GM18499 (cell line): Measurements from ENCODE around the gene DNMT3B.
"Not testable (repeated sequence)": the region's sequence is repeated elsewhere in the genome, so short reads cannot be mapped to it uniquely, and the experiment has no call there.

Experiments
- ATAC-seq: cut with Tn5 transposase; IDR thresholded peaks from one replicate; pipeline ENCODE4 v1.9.1; 2021; ENCODE audit warnings: moderate number of reproducible peaks; ENCODE audit not compliant: insufficient read depth, unreplicated experiment

DNMT3B gene

DNA sequence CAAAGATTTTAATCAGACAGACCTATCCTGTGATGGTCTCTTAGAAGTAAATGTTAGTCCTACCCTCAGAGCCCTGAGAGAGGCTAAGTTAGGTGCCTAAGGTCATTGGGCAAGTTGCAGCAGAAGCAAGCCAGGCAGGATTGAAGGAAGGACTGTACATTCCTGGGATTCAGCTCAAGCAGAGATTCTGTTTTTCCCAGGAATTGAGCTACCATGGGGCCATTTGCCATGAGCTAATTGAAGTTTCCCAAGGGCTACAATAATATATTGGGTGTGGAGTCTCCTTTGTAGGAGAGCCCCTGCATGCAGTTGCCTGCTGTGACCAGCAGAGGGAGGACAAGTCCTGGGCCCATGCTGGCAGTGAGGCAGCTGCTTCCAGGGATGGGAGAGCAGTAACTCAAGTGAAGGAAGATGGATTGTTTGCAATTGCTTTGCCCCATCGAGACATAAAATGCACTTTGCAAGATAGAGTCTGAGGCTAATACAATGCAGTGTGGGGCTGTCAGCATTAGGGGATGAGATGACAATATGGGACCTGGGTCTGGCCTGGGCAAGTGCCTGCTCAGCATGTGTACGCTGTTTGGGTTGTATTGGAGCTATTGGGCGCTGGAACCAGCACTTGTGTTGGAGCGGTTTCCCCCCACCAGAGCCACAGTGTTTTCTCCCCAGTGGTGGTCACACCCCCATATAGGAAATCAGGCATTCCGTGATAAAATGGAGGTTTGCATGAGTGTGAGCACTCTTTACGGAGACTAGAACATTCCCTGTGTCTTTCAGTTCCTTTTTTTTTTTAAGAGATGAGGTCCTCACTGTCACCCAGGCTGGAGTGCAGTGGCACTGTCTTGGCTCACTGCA, 27.9 kb downstream of the DNMT3B start:
- ATAC-seq, result no peak

DNA sequence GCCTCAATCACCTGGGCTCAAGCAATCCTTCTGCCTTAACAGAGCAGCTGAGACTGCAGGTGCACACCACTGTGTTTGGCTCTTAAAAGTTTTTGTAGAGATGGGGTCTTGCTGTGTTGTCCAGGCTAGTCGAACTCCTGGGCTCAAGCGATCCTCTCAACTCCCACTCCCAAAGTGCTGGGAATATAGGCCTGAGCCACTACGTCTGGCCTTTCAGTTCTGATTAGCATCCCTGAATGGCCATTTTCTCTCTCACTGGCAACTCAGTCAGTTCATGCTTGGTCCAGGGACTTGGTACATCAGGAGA, 28.5 kb downstream of the DNMT3B start:
- ATAC-seq, result no peak

DNA sequence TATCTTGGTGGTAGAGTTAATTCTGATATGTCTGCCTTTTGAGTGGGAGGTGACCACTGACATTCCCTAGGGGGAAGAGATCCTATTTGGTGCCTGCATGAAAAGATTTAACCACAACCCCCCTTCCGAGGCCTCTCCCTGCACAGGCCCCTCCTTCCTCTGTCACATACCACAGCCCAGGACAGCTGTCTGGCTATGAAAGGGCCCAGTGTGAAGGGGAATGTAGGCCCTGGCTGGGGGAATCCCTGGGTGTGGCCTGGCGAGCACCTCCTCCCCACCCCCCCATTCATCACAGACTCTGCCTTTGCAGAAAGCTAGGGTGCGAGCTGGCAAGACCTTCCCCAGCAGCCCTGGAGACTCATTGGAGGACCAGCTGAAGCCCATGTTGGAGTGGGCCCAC, 30.1 kb downstream of the DNMT3B start:
- peak; percentile 75 for ATAC-seq

DNA sequence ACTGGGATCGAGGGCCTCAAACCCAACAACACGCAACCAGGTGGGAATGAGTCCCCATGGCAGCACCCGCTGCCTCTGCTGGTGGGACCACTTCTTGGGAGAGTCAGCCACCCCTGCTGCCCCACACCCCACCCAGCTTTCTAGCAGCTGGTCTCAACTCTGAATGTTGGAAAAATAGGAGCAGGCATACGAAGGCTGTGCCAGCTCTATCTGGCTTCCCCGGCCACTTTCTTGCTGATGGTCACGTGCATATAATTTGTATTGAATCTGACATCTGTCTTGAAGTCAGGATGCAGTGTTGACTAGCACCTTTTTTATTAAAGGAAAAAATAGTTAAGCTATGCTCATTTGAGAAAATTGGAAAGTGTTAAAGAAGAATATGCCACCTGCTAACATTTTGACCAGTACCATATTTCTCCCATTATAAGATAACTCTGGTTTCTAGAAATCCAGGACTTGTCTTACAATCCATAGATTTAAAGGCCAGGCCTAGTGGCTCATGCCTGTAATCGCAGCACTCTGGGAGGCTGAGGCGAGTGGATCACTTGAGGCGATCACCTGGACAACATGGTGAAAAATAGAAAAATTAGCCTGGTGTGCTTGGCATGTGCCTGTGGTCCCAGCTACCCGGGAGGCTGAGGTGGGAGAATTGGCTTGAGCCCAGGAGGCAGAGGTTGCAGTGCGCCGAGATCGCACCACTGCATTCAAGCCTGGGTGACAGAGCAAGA, 30.7 kb downstream of the DNMT3B start:
- no peak for ATAC-seq

DNA sequence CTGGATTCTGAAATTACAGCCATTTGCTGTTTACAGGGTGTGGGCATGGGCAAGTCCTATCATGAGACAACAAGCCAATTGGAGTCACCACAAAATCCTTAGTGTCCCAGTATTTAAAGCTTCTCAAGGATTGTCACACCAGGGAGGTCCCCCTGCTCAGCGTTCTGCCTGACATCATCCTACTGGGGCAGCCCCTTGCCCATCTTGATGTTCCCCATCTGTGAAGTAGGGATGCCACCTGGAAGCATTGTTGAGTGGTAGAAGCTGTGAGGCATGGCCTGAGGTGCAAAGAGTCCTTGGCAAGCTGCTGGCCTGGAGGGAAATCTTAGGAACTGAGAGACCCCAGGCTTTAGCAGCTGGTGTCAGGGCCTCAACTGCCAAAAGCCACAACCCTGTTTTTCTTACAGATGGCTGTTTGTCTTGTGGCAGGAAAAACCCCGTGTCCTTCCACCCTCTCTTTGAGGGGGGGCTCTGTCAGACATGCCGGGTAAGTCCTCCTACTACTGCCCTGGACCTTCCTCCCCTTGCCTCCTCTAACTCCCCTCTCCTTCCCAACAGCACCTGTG, 34.3 kb downstream of the DNMT3B start:
- ATAC-seq, result no peak

DNA sequence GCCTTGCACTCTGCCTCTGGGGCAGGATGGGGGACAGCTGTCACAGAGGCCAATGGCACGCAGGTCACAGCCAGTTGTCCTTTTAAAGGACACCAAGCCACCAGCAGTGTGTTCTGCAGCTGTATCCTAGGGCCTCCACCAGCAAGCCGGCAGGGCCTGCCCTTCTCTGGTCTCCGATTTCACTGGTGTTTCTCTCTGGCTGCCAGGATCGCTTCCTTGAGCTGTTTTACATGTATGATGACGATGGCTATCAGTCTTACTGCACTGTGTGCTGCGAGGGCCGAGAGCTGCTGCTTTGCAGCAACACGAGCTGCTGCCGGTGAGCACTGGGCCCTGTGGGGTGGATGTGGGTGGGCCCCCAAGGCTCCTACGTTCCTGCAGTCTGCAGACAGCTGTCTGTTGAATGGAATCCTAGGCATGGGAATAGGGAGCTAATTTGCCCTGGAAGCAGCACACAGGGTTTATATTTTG, 34.8 kb downstream of the DNMT3B start:
- ATAC-seq, result no peak

DNA sequence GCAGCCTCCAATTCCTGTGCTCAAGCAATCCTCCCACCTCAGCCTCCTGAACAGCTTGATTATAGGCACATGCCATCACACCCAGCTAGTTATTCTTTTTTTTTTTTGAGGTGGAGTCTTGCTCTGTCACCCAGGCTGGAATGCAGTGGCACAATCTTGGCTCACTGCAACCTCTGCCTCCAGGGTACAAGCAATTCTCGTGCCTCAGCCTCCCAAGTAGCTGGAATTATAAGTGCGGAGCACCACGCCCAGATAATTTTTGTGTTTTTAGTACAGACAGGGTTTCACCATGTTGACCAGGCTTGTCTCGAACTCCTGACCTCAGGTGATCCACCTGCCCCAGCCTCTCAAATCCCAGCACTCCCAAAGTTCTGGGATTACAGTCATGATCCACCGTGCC, 35.4 kb downstream of the DNMT3B start:
- not testable (repeated sequence) for ATAC-seq

DNA sequence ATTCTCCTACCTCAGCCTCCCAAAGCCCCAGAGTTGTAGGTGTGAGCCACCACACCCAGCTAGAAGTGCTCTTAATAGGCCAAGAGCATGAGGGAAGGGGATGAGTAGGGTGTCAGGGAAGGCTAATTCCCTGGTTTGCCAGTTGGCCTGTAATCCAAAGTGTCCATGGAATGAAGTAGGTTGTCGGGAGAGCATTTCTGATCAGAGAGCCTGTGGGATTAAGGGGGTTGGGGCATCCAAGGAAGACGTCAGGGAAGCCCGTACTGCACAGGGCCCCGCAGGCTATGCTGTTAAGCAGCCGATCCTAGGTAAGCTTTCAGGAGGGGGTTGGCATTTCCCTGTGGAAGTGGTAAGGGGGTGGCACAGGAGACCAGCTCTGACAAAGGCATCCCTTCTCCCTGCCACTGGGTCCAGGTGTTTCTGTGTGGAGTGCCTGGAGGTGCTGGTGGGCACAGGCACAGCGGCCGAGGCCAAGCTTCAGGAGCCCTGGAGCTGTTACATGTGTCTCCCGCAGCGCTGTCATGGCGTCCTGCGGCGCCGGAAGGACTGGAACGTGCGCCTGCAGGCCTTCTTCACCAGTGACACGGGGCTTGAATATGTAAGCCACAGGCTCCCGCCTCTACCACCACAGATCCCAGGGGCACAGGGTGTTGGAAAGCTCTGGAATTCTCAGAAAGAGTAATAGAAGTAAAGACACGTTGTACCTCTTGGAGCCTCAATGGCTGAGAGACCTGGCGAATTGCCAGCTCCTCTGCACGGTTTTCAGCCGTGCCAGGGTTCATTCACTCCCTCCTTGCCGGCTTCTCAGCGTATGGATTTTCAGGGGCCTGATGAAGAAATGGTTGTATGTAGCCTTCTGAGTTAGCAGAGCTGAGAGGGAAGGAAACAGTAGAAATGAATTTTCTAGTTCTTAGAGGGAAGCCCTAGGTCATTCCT, 36.1 kb downstream of the DNMT3B start:
- no peak for ATAC-seq

DNA sequence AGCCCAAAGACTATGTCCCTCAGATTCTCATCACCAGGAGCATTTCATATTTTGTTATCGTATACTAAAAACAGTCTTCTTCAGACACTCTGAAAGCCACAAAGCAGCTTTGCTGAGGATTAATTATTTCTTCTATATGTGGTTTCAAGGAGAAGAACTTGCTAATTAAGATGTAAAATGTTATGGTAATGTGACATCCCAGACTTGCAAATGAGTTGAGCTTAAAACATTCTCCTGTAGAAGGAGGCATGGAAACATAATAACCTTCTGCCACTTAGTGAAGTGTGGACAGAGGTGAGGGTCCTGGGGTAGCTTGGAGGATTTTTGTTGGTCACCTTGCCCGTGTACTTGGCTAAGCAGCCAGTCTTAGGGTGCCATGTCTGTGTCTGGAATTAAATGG, 40.9 kb downstream of the DNMT3B start:
- ATAC-seq, result no peak

DNA sequence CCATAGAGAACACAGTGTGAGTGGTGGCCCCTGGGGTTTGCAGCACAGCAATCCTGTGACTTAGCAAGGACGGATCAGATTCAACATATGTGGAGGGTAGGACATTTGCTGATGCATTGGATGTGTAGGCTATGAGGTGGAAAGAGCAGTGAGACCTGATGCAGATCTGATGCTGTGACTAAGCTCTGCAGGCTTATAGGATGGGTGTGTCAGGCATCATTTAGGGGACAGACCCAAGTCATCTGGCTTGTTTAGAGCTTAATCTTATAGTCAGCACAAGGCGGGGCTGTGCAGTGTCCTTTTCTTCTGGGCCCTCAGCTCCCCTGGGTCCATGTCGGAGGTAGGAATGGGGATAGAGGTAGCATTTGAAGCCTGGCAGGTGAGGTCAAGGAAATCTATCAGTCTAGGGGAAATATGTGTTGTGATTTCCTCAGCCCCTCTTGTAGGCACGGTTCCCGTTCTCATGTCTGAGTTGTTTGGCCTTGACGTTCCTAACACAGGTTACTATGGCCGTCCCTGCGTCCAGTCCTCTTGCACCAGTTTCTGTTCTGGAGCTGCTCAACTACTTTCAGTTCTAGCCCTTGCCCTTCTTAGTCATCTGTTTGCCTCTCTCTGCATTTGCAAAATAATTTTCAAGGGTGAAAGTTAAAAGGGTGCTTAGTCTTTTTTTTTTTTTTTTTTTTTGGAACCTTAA, 42.0 kb downstream of the DNMT3B start:
- no peak for ATAC-seq

DNA sequence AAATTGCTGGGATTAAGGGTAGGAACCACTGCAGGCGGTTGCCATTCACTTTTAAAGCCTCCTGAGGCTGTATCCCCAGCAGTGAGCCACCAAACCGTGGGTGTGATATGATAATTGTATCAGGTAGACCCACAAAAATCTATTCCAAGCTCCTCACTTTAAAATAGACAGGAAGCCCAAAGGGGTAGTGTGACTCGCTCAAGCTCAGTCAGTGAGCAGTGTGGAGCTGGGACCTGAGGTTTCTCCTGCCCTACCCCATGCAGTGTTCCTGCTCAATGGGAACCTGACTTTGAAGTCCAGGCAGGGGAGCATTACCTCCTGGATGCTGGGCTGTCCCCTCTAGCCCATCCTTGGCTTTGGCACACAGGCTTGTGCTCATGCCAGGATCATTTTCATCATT, 42.6 kb downstream of the DNMT3B start:
- ATAC-seq, result no peak

DNA sequence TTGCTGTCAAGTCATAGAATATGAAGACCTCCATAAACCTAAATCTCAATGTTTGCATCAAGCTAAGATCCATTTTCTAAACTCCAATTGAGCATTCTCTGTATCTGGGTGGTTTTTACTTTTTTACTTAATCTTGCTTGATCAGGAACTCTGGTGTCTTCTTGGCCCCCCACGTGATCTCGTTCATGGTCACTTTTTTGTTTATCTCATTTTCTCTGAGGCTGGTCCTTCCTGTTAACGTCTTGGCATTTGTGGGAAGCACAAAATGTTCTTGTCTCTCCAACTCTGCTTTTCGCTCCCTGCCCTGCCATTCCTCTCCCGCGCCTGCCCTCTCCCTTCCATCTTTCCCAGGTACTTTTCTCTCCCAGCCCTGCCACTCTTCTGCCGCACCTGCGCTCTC, 43.5 kb downstream of the DNMT3B start:
- ATAC-seq, result no peak

DNA sequence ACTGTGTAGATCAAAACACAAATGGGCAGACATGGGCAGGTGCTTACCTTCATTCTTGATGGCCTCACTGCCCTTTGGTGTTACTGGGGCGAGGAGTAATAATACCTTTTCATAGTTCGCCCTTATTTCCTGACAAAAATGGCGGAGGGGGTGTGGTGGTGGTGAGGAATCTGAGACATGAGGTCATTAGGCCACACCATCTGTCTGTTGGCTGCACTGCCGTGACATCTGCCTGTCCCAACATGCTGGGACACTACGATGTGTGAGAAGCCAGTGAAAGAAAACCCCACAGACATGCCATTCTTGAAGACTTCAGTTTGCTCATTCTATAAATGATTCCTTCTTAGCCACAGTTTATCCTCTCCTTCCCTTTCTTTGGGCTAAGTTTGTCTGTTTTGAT, 44.2 kb downstream of the DNMT3B start:
- no peak for ATAC-seq

DNA sequence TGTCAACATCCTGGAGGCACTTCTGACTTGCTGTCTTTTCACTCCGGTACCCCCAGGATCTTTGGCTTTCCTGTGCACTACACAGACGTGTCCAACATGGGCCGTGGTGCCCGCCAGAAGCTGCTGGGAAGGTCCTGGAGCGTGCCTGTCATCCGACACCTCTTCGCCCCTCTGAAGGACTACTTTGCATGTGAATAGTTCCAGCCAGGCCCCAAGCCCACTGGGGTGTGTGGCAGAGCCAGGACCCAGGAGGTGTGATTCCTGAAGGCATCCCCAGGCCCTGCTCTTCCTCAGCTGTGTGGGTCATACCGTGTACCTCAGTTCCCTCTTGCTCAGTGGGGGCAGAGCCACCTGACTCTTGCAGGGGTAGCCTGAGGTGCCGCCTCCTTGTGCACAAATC, 45.5 kb downstream of the DNMT3B start:
- ATAC-seq, result no peak

DNA sequence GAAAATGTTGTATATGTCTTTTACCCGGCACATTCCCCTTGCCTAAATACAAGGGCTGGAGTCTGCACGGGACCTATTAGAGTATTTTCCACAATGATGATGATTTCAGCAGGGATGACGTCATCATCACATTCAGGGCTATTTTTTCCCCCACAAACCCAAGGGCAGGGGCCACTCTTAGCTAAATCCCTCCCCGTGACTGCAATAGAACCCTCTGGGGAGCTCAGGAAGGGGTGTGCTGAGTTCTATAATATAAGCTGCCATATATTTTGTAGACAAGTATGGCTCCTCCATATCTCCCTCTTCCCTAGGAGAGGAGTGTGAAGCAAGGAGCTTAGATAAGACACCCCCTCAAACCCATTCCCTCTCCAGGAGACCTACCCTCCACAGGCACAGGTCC, 46.3 kb downstream of the DNMT3B start:
- no peak for ATAC-seq

DNA sequence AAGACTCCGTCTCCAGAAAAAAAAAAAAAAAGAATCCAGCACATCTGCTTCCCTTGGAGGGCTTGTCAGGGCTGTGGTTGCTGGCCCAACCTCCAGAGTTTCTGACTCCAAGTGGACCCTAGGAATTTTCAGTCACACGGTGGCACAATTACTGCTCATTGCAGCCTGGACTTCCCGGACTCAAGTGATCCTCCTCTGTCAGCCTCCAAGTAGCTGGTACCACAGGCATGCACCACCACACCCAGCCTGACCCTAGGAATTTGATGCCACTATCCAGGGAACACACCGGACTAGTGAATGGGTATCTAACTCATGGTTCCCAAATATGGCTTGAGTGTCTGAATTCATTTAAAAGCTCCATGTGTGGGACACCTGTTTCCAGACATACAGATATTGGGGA, 47.7 kb downstream of the DNMT3B start:
- ATAC-seq, result no peak

DNA sequence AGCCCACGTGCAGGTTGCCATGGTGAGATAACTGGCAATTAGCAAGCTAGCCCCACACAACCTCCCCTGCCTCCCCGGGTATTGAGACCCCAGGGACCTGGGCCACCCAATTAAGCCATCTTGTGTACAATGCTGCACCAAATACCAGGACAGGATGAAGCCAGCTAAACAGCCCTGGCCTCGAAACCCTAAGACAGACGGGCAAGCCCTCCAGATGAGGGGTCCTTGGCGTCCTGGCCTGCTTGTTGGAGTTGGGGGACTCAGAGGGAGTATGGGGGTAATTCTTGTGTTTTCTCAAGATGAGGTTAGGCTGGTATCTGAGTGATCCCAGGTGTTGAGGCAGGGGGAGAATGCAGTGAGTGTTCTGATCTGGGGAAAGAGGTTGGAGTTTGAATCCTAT, 48.8 kb downstream of the DNMT3B start:
- no peak for ATAC-seq

DNA sequence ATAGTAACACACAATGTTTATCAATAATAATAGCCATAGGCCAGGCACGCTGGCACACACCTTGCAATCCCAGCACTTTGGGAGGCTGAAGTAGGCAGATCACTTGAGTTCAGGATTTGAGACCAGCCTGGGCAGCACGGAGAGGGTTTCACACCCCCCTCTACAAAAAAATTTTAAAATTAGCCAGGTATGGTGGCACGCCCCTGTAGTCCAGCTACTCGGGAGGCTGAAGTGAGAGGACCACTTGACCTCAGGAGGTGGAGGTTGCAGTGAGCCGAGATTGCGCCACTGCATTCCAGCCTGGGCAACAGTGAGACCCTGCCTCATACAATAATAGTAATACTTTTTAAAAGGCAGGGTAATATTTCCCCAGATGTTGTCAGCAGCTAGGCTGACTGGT, 49.7 kb downstream of the DNMT3B start:
- ATAC-seq, result no peak

DNA sequence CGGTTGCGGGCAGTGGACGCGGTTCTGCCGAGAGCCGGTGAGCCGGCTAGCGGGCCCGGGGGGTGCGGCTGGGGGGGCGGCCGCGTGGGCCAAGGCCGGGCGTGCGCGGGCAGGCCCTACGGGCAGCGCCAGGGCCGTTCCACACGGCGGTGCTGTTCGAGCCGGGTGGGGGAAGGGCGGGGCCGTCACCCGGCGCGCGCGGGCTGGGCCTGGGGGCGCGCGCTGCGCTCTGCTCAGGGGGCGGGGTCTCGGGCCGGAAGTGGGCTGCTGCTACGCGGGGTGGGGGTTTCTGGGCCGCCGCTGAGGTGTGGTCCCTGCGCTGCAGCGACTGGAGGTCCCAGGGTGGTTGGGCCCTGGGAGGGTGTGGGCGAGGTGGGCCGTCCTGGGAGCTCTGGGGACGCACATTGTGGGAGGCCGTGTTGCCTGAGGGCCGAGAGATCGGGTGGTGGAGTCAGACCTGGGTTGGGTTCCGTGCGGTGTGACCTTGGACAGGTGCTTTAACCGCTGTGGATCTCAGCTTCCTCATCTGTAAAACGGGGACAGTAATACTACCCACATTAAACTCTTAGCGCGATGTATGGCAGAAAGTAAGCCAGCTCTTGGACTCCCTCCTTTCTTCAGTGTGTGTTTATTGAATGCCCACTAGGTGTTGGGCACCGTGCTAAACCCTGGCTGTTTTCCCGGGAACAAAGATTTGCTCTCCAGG, 58.0 kb downstream of the DNMT3B start:
- peak; percentile 19 for ATAC-seq
